ENCODE measurements around the gene REXO5. TPM values are rescaled to one million over a fixed set of nuclear protein-coding genes. Genes with fewer than 3 reads are reported as not detected.

REXO5 gene
- total and polyA plus RNA-seq, 2 of the 13 experiments (the other 11 are each of a cell fraction or from before 2014, with no cell fraction given): 5.9 to 13.1 TPM

DNA sequence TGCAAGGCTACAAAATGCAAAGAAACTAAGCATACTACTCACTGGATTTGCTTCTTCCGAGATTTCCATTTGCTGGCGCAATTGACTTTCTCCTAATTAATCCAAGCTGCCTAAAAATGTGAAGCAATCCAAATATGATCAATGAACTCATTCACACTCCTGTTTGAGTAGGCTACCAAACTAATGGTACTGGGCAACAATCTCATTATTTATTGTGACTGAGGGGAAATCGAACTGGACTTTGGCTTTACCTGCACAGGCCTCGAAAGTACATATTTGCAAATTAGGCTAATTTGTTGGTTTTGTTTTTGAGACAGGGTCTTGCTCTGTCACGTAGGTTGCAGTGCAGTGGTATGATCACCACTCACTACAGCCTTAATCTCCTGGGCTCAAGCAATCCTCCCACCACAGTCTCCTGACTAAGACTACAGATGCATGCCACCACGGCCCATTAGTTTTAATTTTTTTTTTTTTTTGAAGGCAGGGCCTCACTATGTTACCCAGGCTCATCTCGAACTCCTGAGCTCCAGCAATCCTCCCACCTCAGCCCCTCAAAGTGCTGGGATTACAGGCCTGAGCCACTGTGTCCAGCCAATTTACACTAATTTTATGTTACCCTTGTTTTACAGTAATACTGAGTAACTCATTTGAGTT lies 2.6 kb upstream of the REXO5 start (continued):
- TF ChIP-seq, protein P1, sequence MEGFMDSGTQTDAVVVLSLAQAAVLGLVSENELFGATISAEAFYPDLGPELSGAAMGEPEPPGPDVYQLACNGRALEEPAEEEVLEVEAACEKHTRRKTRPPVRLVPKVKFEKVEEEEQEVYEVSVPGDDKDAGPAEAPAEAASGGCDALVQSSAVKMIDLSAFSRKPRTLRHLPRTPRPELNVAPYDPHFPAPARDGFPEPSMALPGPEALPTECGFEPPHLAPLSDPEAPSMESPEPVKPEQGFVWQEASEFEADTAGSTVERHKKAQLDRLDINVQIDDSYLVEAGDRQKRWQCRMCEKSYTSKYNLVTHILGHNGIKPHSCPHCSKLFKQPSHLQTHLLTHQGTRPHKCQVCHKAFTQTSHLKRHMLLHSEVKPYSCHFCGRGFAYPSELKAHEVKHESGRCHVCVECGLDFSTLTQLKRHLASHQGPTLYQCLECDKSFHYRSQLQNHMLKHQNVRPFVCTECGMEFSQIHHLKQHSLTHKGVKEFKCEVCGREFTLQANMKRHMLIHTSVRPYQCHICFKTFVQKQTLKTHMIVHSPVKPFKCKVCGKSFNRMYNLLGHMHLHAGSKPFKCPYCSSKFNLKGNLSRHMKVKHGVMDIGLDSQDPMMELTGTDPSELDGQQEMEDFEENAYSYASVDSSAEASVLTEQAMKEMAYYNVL (CRISPR knock-in tag; IDR thresholded peaks at IDR 0.05; ENCODE audit: borderline replicate concordance): peak; percentile 53; the same call in 1 of the 2 replicates
- TF ChIP-seq SCMH1 (CRISPR knock-in tag; IDR thresholded peaks at IDR 0.05; ENCODE audit: borderline replicate concordance) (no peak), ZSCAN25 (CRISPR knock-in tag; IDR thresholded peaks at IDR 0.05) (peak; percentile 46; the same call in 1 of the 2 replicates), KAT8 (CRISPR knock-in tag; IDR thresholded peaks at IDR 0.05) (peak; percentile 57; the same call in 1 of the 2 replicates), ELF1 (CRISPR knock-in tag; IDR thresholded peaks at IDR 0.05) (no peak), ZNF232 (CRISPR knock-in tag; IDR thresholded peaks at IDR 0.05; ENCODE audit: borderline replicate concordance) (0 out of 2 replicates have a peak, but pooled peaks have one; percentile 37), CCDC6 (CRISPR knock-in tag; IDR thresholded peaks at IDR 0.05) (no peak), GLI4 (CRISPR knock-in tag; IDR thresholded peaks at IDR 0.05; ENCODE audit: borderline replicate concordance) (0 out of 2 replicates have a peak, but pooled peaks have one; percentile 35), ARHGAP35 (CRISPR knock-in tag; IDR thresholded peaks at IDR 0.05; ENCODE audit: borderline replicate concordance) (no peak), PHF20 (CRISPR knock-in tag; IDR thresholded peaks at IDR 0.05) (no peak), NR3C1 (CRISPR knock-in tag; IDR thresholded peaks at IDR 0.05) (no peak), ZSCAN20 (CRISPR knock-in tag; IDR thresholded peaks at IDR 0.05; ENCODE audit: borderline replicate concordance) (no peak), NR2F6 (IDR thresholded peaks at IDR 0.05) (no peak; the same call in 1 of the 2 replicates), NR2F6 (CRISPR knock-in tag; IDR thresholded peaks at IDR 0.05) (no peak), RXRB (CRISPR knock-in tag; IDR thresholded peaks at IDR 0.05; ENCODE audit: borderline replicate concordance) (peak; percentile 52; the same call in 1 of the 2 replicates), TCF12 (IDR thresholded peaks at IDR 0.05) (no peak), TCF12 (CRISPR knock-in tag; IDR thresholded peaks at IDR 0.05) (peak; percentile 73), ZNF549 (CRISPR knock-in tag; IDR thresholded peaks at IDR 0.05) (no peak), ZBTB21 (CRISPR knock-in tag; IDR thresholded peaks at IDR 0.05) (no peak), ZNF280D (CRISPR knock-in tag; IDR thresholded peaks at IDR 0.05) (no peak)
- TF ChIP-seq, protein P2, sequence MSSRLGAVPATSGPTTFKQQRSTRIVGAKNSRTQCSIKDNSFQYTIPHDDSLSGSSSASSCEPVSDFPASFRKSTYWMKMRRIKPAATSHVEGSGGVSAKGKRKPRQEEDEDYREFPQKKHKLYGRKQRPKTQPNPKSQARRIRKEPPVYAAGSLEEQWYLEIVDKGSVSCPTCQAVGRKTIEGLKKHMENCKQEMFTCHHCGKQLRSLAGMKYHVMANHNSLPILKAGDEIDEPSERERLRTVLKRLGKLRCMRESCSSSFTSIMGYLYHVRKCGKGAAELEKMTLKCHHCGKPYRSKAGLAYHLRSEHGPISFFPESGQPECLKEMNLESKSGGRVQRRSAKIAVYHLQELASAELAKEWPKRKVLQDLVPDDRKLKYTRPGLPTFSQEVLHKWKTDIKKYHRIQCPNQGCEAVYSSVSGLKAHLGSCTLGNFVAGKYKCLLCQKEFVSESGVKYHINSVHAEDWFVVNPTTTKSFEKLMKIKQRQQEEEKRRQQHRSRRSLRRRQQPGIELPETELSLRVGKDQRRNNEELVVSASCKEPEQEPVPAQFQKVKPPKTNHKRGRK (CRISPR knock-in tag; IDR thresholded peaks at IDR 0.05): no peak
- TF ChIP-seq, protein P3, sequence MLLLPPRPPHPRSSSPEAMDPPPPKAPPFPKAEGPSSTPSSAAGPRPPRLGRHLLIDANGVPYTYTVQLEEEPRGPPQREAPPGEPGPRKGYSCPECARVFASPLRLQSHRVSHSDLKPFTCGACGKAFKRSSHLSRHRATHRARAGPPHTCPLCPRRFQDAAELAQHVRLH (CRISPR knock-in tag; IDR thresholded peaks at IDR 0.05; ENCODE audit: borderline replicate concordance, low read depth): no peak; the same call in 1 of the 2 replicates

Measured in HepG2 (cell line).